GM10266 (cell line): ENCODE data around the gene COL4A2.
"Not testable (repeated sequence)": the region's sequence is repeated elsewhere in the genome, so short reads cannot be mapped to it uniquely, and the experiment has no call there.

Source experiments
- DNase-seq: peaks from one replicate; pipeline ENCODE4 v3.0.0; 2012; ENCODE audit errors: extremely low spot score
- TF ChIP-seq, protein P1 (sequence below): IDR thresholded peaks from 2 replicates; pipeline ENCODE4 v1.5.1; 2012; ENCODE audit warnings: mild to moderate bottlenecking, low read depth; ENCODE audit not compliant: control insufficient read depth, insufficient read depth; ENCODE audit errors: missing control alignments

The COL4A2 gene

DNA sequence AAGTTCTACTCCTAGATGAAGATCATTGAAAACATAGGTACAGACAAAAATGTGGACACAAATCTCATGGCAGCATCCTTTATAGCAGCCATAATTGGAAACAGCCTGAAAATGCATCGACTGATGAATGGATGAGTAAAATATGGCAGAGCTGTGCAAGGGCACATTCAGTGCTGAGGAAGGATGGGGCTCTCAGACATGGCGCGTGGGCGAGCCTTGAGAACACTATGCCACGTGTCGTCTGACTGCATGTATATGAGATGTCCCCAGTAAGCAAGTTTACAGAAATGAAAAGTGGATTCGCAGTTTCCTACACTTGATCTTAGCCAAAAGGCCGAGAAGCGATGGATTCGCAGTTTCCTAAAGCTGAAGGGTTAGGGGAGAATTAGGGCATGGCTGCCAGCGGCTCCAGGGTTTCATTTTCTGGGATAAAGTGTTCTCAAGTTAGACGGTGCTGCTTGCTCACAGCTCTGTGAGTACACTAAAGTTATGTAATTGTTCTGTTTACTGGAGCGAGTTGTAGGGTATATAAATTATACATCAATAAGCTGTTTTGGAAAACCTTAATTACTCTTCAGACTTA lies 176.4 kb downstream of the COL4A2 start:
- TF ChIP-seq, protein P1, sequence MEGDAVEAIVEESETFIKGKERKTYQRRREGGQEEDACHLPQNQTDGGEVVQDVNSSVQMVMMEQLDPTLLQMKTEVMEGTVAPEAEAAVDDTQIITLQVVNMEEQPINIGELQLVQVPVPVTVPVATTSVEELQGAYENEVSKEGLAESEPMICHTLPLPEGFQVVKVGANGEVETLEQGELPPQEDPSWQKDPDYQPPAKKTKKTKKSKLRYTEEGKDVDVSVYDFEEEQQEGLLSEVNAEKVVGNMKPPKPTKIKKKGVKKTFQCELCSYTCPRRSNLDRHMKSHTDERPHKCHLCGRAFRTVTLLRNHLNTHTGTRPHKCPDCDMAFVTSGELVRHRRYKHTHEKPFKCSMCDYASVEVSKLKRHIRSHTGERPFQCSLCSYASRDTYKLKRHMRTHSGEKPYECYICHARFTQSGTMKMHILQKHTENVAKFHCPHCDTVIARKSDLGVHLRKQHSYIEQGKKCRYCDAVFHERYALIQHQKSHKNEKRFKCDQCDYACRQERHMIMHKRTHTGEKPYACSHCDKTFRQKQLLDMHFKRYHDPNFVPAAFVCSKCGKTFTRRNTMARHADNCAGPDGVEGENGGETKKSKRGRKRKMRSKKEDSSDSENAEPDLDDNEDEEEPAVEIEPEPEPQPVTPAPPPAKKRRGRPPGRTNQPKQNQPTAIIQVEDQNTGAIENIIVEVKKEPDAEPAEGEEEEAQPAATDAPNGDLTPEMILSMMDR, result no peak
- no peak for DNase-seq

DNA sequence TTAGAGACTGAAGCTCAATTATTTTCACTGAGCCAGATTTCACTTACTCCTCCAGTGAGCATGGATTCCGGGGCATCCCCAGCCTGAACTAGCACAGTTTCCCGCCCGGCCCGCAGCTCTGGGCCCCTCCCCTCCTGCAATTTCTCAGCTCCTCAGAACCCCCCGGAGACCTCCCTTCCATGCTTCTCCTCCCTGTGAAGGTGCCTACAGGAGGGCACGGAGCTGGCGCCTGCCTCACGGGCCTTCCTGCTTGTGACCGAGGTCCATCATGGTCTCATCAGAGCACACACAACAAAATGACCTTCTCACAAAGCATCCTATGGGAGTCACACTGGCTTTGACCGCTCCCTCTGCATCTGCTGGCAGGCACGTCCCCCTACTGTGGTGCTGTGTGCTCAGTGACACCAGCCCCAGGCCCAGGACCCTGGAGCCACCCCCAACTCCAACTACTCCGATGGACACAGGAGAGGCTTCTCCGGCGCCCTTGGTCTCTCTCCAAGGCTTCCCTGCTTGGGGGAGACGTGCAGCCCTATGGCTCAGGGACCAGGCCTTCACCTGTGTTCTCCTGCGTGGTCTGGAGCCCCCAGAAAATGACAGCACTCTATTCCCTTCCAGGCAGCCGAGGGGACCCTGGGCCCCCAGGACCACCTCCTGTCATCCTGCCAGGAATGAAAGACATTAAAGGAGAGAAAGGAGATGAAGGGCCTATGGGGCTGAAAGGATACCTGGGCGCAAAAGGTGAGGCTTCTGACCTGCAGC lies 177.4 kb downstream of the COL4A2 start:
- TF ChIP-seq, protein P1, result no peak
- DNase-seq, result no peak

DNA sequence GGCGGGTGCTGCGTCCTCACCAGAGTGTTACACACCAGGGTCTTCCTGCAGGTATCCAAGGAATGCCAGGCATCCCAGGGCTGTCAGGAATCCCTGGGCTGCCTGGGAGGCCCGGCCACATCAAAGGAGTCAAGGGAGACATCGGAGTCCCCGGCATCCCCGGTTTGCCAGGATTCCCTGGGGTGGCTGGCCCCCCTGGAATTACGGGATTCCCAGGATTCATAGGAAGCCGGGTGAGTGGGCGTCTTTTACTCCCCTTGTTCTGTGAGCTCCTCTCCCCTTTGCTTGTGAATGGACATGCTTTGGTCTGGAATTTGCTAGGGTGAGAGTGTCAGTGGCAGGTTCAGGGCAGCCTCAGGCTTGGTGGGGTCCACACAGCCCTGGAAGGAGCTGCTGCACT lies 178.5 kb downstream of the COL4A2 start:
- no peak for DNase-seq
- TF ChIP-seq, protein P1, result no peak

DNA sequence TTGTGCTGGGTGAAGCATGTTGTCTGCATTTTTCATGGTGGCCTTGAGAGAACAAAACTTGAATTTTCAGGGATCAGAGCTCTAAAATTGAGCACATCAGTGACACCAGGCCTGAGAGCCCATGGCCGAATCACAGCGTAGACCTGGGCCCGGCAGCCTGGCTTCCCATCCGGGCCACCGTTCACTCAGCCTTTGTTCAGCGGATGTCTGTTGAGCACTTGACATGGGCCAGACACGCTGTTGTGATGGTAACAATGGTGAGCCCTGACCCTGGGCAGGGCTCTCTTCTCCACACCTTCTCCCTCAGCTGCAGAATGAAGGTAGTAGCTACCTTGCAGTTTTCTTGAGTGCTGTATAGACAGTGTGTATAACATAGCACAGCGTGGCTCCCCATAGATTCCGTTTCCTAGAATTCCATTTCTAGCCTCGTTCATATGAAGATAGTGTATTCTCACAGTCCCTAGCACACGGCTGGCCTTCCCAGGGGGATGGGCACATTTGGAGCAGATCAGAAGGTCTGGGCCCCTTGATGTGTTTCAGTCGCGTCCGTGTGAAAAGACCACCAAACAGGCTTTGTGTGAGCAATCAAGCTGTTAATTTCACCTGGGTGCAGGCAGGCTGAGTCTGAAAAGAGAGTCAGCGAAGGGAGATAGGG lies 179.1 kb downstream of the COL4A2 start:
- TF ChIP-seq, protein P1, result no peak
- DNase-seq, result no peak

DNA sequence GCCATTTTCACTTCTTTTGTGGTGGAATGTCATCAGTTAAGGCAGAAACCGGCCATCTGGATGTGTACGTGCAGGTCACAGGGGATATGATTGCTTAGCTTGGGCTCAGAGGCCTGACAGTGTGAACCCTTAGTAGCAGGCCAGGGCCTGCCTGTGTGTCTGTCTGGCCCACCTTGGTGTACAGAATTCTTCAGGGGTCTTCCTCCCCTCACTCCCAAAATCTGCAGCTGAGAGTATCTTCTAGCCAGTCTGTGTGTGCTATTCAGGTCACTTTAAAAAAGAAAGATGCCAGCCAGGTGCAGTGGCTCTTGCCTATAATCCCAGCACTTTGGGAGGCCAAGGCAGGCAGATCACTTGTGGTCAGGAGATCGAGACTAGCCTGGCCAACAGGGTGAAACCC lies 179.8 kb downstream of the COL4A2 start:
- DNase-seq, result not testable (repeated sequence)

DNA sequence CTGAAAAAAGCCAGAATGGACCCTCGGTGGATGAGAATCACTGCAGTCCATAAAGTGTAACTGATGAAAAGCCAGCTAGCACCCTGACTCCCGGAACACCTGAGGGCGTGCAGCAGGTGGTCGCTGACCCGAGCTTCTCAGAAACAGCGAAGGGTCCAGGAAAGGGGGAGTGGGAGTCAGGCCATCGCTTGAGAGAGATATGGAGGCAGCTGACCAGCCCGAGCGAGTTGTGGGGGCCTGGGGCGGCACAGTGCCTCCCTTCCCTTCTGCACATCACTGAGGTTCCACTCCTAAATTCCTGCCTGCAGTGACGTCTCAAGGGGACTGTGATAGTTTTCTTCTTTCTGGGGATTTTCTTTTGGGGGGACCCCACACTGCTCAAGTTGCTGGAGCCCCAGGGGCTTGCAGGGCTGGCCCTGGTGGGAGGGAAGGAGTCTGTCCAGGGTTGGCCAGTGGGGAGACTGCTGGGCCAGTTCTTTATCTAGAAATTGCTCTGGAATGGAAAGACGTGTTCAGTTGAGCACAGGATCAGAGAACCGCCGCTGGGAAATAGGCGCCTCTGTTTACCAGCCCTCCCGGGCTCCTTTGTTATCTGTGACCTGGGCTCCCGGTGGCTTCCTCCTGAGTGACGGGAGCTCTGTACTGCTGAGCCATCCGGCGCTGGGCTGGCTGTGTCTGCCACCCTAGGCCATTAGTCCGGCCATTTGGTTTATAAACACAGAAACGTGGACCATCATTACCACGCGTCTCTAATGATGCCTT lies 183.1 kb downstream of the COL4A2 start:
- no peak for DNase-seq
- TF ChIP-seq, protein P1, result no peak

DNA sequence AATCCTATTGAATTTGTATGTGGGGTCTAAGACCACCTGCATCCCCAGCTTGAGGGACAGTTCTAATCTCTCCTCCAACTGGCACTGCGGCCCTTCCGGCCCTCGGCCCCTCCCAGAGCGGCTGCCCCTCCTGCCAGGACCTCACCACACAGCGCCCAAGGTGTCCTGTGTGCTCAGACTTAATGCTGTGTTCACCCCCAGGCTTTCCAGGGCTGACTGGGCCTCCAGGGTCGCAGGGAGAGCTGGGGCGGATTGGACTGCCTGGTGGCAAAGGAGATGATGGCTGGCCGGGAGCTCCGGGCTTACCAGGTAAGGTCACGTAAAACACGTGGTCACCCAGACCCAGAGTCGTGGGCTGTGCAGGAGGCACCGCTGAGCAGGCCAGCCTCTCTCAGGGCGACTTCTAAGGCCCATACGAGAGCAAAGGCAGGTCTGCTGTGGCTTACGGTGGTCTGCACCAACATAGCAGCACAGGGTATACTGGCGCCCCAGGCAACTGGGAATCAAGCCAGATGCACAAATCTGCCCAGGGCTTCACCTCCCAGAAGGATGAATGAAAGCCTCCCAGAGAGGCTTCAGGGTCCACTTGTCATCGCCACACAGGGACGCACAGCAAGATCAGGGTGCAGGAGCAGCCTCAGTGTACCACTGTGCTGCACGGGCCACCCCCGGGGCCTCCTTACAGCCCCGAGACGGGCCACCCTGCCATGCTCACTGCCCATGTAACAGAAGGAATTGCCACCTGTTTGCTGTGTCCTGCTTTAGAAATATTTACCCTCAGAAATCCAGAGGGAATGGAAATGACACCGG lies 185.0 kb downstream of the COL4A2 start:
- no peak for DNase-seq
- TF ChIP-seq, protein P1, result no peak
